ENCODE measurements around the gene ACOXL. TPM values are rescaled to one million over a fixed set of nuclear protein-coding genes. Genes with fewer than 3 reads are reported as not detected.

The ACOXL gene
- total and polyA plus RNA-seq, 9 of the 15 experiments (the other 6 are each of a cell fraction or from before 2014, with no cell fraction given), result 0.31 to 0.56 TPM; not detected in 7

GRCh38 chr2:110724820-110725219, 7.6 kb upstream of the ACOXL start:
- 10% methylated on average over 2 of the region's 2 CpGs for WGBS (ENCODE audit: insufficient coverage, low coverage, missing lambda C conversion rate)
- Histone ChIP-seq H3K4me1 (replicated peaks in 1 of 2; ENCODE audit: control insufficient read depth in 2 of 2, insufficient read depth in 2 of 2, low read length in 2 of 2) (peaks cover 0 to 3% of the 10 kb centered on the region in 2 experiments; a peak in 2 of 5 replicates), H3K9me1 (ENCODE audit: control insufficient read depth, insufficient read depth, low read length) (no peaks in the 10 kb centered on the region), H2AFZ (ENCODE audit: low read depth, low read length) (peak overlapping the region; percentile 47; the same call in 1 of the 2 replicates), H3K27me3 (ENCODE audit: control insufficient read depth in 2 of 2, insufficient read depth in 2 of 2, low read length in 2 of 2) (peaks cover 9 to 18% of the 10 kb centered on the region in 2 experiments), H3K9me3 (replicated peaks; ENCODE audit: control insufficient read depth, insufficient read depth, low read depth, low read length) (no peaks in the 10 kb centered on the region), H3K27ac (ENCODE audit: extremely low read depth, low read depth, low read length) (no peak overlapping the region), H3K36me3 (ENCODE audit: control insufficient read depth, insufficient read depth, low read length) (no peaks in the 10 kb centered on the region), H3K9ac (ENCODE audit: insufficient read depth in 1 of 2, low read depth in 2 of 2, low read length in 2 of 2) (no peak overlapping the region), H3K4me2 (ENCODE audit: insufficient read depth, low read length) (no peak overlapping the region), H3K4me3 (no peak overlapping the region), H3K79me2 (ENCODE audit: control insufficient read depth, insufficient read depth, low read length) (no peaks in the 10 kb centered on the region), H4K20me1 (replicated peaks; ENCODE audit: control insufficient read depth, insufficient read depth, low read length) (no peaks in the 10 kb centered on the region)
- TF ChIP-seq MTA2 (IDR thresholded peaks at IDR 0.05; ENCODE audit: low read depth), result peak; percentile 26; the same call in 1 of the 2 replicates
- 0 out of 4 replicates have a peak, but pooled peaks of 1 of the 2 experiments have one; percentile 45 for TF ChIP-seq HDAC1 (IDR thresholded peaks at IDR 0.05)
- no peak for TF ChIP-seq ZNF165 (CRISPR knock-in tag; IDR thresholded peaks at IDR 0.05; ENCODE audit: borderline replicate concordance)
- peak; percentile 91 for TF ChIP-seq ZNF512 (tag; IDR thresholded peaks at IDR 0.05)
- TF ChIP-seq TEAD4 (IDR thresholded peaks at IDR 0.05; ENCODE audit: low read length), result no peak
- no peak for TF ChIP-seq TEAD4 (CRISPR knock-in tag; IDR thresholded peaks at IDR 0.05; ENCODE audit: borderline replicate concordance)
- peak; percentile 43; the same call in 1 of the 2 replicates for TF ChIP-seq ELF4 (CRISPR knock-in tag; IDR thresholded peaks at IDR 0.05)
- 0 out of 2 replicates have a peak, but pooled peaks have one; percentile 37 for TF ChIP-seq ZBTB2 (IDR thresholded peaks at IDR 0.05)
- TF ChIP-seq MTA1 (IDR thresholded peaks at IDR 0.05; ENCODE audit: borderline replicate concordance), result peak; percentile 58; the same call in 1 of the 2 replicates
- intact Hi-C loops (cut with micrococcal nuclease) (no loop called here), in situ Hi-C loops (cut with MboI) (no loop called here)
- CTCF ChIA-PET (ENCODE audit: low intra/inter-chr PET ratio), result no interaction called here
- no peak for DNase-seq (ENCODE audit: extremely low read depth in 1 of 4, low spot score in 3 of 4)
- BruUV-seq (replicated peaks), result no TSS peak
- POLR2A ChIA-PET, result no interaction called here
- ATAC-seq, result no peak
- FAIRE-seq, result no peak

Data from K562 (cell line).